T47D (cell line): ENCODE measurements around the gene TGFB2.
A peak's percentile ranks its signal among the peaks of the same experiment; 100 is the strongest.

Experiments used
- DNase-seq, 2 experiments: peaks; one replicate each; pipeline versions ENCODE4 v3.0.0 to v3.0.0-alpha.2; 2011 to 2012; ENCODE audit warnings: low read depth in 1 of 2, low spot score in 1 of 2
- JUND ChIP-seq: IDR thresholded peaks from 2 replicates; pipeline ENCODE4 v1.6.1; 2012; ENCODE audit warnings: low read depth
- in situ Hi-C: cut with HindIII; loops from 2 replicates; pipeline ENCODE4 v1.10.0; 2016; ENCODE audit warnings: low sequenced_read_pairs, low pct_unique_long_range_greater_than_20kb

The TGFB2 gene

DNA sequence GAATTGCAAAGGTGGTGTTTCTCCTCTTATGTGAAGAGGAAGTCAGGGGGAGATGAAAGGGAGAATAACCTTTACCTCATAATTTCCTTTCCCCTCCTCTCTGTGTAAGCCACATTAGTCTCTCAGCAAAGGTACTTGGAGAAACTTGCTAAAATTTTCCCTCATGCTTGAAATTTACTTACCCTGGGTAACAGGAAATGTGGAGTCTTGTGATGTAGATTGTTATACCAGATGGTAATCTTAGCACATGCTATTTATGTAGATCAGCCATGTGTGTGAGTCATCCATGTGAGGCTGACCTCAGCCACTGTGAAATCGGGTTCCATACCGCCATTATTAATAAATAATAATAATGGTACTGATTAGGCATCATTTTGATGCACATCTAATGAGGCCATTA lies 128.4 kb downstream of the TGFB2 start:
- no peak for TF ChIP-seq JUND
- DNase-seq, result no peak
- in situ Hi-C loops, result no loop called here

DNA sequence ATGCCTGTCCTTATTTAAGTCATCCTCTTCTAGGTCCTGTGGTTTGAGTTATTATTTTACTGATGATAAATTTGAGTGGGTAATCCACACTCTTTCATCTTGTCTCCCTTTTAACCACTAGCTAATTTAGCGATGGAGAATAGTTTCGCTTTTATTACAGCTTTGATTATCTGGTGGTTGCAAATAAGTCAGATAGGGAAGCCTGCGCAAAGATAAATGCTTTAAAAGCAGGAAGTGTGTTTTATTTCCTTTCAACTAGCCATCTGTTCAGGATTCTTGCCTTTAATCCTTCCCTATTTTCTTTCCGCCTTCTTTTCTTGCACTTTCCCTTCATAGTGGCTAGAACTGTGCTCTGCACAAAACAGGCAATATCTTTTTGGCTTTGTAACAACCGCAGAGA lies 129.0 kb downstream of the TGFB2 start:
- TF ChIP-seq JUND, result no peak
- DNase-seq, result no peak

DNA sequence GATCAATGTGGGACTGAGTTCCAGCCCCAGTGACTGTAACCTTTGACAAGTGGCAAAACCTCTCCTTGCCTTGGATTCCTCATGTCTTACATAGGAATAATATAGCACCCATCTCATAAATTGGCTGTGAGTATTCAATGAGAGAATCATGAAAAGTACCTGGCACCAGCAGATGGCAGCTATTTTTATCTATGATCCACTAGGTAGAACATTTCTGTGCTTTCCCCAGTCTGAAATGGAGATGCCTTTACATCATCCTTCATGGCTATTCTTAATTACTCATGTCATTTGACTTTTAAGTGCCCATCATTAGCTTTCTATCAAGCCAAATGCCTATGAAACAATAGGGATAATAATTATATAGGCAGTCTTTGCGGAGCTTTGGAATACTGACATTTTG lies 130.1 kb downstream of the TGFB2 start:
- no peak for DNase-seq
- in situ Hi-C loops, result no loop called here
- TF ChIP-seq JUND, result no peak

More for the DNA sequence above, 129.0 kb downstream of the TGFB2 start:
- in situ Hi-C loops, result no loop called here

DNA sequence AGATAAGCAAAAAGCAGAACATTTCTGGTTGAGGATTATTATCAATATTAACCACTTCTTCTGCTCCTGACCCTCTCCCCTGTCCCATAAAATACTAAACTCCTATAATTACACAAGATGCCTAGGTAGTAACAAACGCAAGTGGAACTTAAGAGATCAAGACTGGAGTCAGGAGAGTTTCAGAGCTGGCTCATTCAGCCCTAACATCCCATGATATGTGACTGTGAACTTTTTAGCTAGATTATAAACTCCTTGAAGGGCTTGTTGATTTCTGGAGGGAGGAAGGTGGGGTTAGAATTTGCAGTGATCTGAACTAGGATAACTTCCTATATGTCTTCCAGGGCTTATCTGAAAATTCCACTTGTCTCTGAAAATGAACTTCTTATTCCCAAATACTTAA lies 130.6 kb downstream of the TGFB2 start:
- in situ Hi-C loops, result no loop called here
- DNase-seq, result no peak
- TF ChIP-seq JUND, result no peak

DNA sequence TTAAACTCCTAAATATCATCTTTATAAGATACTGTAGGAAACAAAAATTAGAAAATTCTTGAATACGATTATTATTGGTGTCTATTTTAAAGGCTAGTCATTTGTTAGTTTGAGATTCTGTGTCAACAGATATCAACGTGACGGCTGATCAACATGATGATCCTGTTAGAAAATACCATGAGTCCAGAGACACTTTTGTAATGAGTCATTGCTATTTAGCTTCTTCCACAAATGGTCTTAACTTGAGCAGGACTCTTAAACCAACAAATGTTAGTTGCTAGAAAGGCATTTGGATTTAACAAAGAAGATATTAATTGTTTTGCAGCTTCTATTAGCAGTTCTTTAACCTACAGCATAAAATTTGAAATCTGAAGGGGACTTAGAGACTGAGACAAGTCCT lies 131.2 kb downstream of the TGFB2 start:
- DNase-seq, result no peak
- in situ Hi-C loops, result no loop called here
- TF ChIP-seq JUND, result peak; percentile 48; the same call in 1 of the 2 replicates

DNA sequence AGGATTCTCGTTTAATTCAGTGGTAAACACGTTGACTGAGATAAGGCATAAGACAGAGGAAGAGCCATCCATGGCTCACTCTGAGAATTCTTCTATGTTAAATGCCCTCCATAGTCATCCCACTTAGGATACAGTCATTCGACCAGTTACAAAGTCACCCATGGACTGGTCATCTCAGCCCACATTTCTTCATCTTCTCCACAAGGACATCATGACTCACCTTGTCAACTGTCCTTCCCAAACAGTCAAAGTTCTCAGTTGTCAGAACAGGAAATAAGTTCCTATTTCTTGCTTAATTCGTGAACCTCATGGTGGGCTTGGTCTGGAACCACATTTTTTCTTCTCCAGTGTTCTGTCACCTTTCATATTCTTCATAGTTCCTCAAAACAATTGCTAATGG lies 133.2 kb downstream of the TGFB2 start:
- TF ChIP-seq JUND, result no peak
- in situ Hi-C loops, result no loop called here
- no peak for DNase-seq

DNA sequence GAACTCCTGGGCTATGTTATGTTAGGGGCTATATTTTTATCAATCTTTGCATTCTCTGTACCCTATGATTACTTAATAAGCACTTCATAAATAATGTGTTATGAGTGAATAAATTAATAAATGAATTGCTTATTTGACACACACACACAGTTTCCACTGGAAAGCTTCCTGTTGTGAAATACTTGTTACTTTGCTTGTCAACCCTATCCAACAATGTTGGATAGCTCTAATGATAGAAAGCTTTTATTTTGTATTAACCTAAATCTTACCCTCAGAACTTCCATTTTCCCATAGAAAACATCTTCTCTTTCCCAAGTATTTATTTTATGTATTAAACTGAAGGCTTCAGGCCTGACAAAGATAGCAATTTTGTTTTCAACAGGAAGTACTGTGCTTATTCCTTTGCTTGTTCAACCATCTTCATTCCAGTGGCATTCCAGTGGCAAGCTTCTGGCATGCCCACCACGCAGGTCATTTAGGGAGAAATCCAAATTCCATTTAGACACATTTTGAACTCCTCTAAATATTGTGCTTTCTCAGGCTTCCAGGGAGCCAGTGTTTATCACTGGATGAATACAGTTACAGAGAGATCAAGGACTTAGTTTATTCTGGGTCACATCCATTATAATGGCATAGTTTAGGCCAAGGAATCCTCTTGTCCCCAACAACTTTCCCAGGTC lies 134.4 kb downstream of the TGFB2 start:
- in situ Hi-C loops, result no loop called here
- no peak for TF ChIP-seq JUND
- peak in 1 of 2 experiments; percentile 81 for DNase-seq

DNA sequence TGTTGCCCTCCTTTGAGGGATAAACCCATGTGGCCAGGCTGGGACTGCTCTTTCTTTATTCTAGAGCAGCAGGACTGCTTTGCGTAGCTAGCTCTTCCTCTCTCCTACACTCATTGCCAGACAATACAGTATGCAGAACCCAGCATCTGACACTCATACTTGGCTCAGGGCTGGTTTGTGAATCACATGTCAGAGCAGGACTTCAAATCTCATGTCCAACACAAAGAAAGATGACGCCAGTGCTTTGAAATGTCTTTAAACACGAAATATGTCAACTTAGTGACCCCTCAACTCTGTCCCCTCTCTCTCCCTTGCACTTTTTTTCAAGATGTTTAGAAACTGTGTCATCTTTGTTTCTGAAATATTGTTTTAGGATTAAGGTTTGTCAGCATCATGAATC lies 135.0 kb downstream of the TGFB2 start:
- in situ Hi-C loops, result no loop called here
- TF ChIP-seq JUND, result no peak
- peak in 1 of 2 experiments; percentile 73 for DNase-seq

DNA sequence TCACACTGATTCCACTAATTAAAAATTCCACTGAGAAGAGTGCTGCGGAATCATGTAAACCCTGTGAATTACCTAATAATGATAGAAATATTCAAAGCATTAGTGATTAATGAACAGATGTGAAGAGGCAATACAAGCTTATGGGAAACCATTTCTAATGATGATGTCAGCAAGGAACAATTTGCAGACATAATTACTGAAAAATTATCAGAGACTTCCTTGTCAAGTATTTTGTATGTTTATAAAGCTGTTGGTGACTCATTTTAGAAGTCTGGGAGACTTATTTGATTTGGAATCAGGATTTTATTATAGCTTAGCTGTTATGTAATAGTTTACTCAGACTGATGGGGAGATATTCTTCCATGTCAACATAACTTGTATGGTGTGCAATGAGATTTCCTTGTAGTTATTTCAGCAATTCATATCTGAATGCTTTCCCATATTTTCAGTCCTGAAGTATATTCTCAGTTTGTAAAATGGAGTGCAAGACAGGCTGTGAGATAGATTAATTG lies 135.5 kb downstream of the TGFB2 start:
- in situ Hi-C loops, result no loop called here
- peak; percentile 99 for TF ChIP-seq JUND
- DNase-seq, result peak; percentile 27 to 90

DNA sequence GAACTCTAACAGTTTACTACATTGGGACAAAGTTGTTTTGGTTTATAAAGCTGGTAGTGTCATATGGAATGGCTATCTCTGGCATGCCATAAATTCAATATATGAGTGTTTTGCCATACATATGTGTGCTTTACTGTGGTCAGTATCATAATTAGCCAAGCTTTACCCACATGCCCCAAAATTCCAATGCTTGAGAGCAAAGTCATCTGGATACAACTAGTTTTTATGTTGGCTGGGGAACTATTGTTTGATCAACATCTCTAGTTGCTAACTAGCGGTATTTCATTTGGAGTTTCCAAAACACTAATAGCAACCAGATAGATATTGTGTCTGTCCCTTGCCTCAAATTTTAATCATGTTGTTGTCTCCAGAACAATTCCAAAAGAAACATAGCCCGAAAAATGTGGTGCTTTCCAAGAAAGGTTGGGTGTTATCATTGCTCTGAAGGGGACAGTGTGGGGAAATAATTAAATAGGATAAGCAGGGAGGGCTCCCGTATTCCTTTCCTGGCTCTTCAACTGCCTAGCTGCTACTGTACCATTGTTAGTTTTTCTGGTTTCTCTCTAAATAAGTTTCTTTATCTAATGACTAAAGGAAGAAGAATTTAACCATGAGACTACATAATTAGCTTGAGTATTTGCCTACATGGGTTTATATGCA lies 136.1 kb downstream of the TGFB2 start:
- peak in 1 of 2 experiments; percentile 78 for DNase-seq
- no peak for TF ChIP-seq JUND
- in situ Hi-C loops, result no loop called here

DNA sequence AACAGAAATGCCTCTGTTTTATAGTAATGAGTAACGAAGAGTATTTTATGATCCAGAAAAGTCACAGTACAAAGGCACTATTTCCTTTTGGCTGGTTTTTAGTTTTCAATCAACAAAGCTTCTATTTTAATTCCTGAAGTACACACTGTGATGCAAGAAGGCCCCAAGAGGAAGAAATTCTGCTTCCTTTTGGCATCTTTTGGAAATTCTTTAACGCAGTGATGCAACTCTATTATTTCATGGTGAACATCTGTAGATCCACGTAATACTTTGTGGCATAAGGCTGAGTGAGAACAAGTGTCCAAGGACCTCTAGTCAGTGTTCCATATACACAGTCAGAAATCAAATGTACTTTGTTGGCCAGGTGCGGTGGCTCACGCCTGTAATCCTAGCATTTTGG lies 137.5 kb downstream of the TGFB2 start:
- in situ Hi-C loops, result no loop called here
- no peak for TF ChIP-seq JUND
- no peak for DNase-seq

DNA sequence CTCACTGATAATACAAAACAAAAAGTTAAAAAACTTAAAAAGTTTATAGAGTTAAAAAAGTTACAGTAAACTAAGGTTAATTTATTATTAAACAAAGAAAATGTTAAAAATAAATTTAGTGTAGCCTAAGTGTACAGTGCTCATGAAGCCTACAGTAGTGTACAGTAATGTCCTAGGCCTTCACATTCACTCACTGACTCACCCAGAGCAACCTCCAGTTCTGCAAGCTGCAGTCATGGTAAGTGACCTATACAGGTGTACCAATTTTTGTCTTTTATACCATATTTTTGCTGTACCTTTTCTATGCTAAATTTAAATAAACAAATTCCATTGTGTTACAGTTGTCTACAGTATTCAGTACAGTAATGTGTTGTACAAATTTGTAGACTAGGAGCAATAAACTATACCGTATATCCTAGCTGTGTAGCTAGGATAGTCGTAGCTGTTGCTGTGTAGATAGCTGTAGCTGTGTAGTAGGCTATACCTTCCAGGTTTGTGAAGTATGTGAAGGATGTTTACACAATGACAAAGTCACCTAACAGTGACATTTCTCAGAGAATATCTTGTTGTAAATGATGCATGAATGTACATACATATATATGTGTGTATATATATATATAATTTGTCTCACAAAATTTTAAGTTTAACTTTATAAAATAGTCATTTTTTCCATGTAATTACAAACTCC lies 140.2 kb downstream of the TGFB2 start:
- TF ChIP-seq JUND, result no peak
- DNase-seq, result no peak
- in situ Hi-C loops, result no loop called here

DNA sequence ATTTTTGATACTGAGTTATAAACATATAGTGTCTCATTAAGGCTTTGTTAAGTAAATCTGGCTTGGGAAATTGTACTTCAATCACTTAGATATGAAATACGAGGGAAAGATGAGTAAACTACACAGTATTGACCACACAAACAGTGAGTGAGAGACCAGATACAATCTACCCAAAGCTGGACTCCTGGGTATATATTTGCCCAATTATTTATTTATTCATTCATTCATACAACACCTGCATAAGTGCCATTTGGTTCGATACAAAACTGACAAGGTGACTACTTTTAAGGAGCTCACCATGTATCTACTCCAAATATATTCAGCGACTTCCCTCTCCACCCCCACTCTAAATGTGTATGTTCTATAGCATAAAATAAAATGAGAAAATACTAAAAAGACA lies 143.4 kb downstream of the TGFB2 start:
- in situ Hi-C loops, result no loop called here
- no peak for DNase-seq
- no peak for TF ChIP-seq JUND
